Stimulated activated CD8-positive, alpha-beta memory T cell treated with anti-CD3 and anti-CD28 coated beads, Interleukin-7, amount 100 ng/mL, for 48 hours (primary cell): ENCODE measurements around the gene ABCC3.

Experiments used
- DNase-seq, 2 donors: peaks; one replicate each; pipeline ENCODE4 v3.0.0-alpha.2; 2020; ENCODE audit warnings: low read depth in 1 of 2; ENCODE audit errors: extremely low read depth in 1 of 2

ABCC3 gene

GRCh38 chr17:50626037-50626574 lies 8.6 kb upstream of the ABCC3 start:
- DNase-seq: peak; percentile 32 to 37

- no peak for DNase-seq
Measured at GRCh38 chr17:50627036-50627781, 7.5 kb upstream of the ABCC3 start.

- no peak for DNase-seq
Measured at GRCh38 chr17:50627782-50628601, 6.7 kb upstream of the ABCC3 start.

GRCh38 chr17:50629902-50630301 lies 4.8 kb upstream of the ABCC3 start:
- no peak for DNase-seq

GRCh38 chr17:50630524-50631194 lies 4.0 kb upstream of the ABCC3 start:
- DNase-seq: peak; percentile 9 to 21

GRCh38 chr17:50631195-50631907 lies 3.3 kb upstream of the ABCC3 start:
- DNase-seq: no peak

GRCh38 chr17:50631908-50632571 lies 2.6 kb upstream of the ABCC3 start:
- no peak for DNase-seq

- DNase-seq: no peak
Measured at GRCh38 chr17:50632637-50633036, 2.0 kb upstream of the ABCC3 start.

GRCh38 chr17:50633683-50634082 lies 998 bp upstream of the ABCC3 start:
- DNase-seq: no peak

- DNase-seq: no peak
Measured at GRCh38 chr17:50634915-50635731, 442 bp downstream of the ABCC3 start.

- no peak for DNase-seq
Measured at GRCh38 chr17:50635732-50635981, 976 bp downstream of the ABCC3 start.

GRCh38 chr17:50635982-50636803 lies 1.5 kb downstream of the ABCC3 start:
- no peak for DNase-seq

- DNase-seq: no peak
Measured at GRCh38 chr17:50636804-50637195, 2.1 kb downstream of the ABCC3 start.

- DNase-seq: no peak
Measured at GRCh38 chr17:50637829-50638605, 3.3 kb downstream of the ABCC3 start.

- DNase-seq: no peak
Measured at GRCh38 chr17:50638606-50638965, 3.9 kb downstream of the ABCC3 start.

- DNase-seq: no peak
Measured at GRCh38 chr17:50638966-50639713, 4.5 kb downstream of the ABCC3 start.

- DNase-seq: no peak
Measured at GRCh38 chr17:50640686-50641351, 6.1 kb downstream of the ABCC3 start.
